ENCODE results near the gene SORBS2. TPM values are rescaled to one million over a fixed set of nuclear protein-coding genes. Genes with fewer than 3 reads are reported as not detected.

The SORBS2 gene, protein sequence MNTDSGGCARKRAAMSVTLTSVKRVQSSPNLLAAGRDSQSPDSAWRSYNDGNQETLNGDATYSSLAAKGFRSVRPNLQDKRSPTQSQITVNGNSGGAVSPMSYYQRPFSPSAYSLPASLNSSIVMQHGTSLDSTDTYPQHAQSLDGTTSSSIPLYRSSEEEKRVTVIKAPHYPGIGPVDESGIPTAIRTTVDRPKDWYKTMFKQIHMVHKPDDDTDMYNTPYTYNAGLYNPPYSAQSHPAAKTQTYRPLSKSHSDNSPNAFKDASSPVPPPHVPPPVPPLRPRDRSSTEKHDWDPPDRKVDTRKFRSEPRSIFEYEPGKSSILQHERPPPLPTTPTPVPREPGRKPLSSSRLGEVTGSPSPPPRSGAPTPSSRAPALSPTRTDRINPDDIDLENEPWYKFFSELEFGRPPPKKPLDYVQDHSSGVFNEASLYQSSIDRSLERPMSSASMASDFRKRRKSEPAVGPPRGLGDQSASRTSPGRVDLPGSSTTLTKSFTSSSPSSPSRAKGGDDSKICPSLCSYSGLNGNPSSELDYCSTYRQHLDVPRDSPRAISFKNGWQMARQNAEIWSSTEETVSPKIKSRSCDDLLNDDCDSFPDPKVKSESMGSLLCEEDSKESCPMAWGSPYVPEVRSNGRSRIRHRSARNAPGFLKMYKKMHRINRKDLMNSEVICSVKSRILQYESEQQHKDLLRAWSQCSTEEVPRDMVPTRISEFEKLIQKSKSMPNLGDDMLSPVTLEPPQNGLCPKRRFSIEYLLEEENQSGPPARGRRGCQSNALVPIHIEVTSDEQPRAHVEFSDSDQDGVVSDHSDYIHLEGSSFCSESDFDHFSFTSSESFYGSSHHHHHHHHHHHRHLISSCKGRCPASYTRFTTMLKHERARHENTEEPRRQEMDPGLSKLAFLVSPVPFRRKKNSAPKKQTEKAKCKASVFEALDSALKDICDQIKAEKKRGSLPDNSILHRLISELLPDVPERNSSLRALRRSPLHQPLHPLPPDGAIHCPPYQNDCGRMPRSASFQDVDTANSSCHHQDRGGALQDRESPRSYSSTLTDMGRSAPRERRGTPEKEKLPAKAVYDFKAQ (N-terminal part only)
- 0.35 to 0.59 TPM (median 0.50 TPM) in 4 of 5 replicates, not detected in the other for total RNA-seq (2022; extraction: Qiagen RNA extraction; ENCODE audit: low read depth)

DNA sequence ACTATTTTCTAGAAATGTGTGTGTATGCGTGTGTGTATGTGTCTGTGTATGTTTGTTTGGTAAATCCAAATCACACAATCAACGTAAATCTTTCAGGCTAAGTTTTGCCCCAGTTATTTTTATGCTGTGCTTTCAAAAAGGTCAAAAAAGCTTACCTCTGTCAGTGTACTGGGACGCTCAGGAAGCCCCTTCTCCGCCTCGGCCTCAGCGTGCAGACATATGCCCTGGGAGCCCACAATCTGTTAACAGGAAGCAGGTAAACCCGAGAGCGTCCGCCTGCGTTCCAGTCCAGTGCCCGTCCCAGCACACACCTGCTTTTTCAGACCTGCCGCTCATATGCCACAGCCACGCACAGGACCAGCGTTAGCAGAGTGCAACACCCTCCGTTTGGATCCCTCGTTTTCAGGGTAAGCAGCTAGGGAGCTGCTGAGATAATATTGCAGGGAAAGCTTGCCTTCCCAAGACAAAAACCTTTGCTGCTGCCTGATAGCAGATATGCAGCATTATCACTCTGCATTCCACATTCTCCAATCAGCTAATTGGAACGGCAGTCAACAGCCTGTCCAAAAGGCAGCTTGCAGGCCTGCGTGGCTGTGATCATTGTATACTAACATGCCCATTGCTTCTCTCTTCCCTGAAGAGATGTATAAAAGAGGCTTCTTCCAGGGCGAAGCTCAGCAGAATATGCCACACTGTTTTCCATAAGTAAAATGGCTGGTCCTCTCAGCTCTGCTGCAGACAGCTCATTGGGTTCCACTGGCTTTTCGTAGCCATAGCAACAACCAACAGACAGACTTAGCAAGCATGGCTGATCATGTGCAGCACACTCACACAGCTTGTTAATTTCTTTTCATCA, at the start of gene SORBS2:
SORBS2 (minus strand) TSS at position 686 of the 856 bp plus-strand sequence. CDS start 121,623 bp downstream, outside the sequence.

